ENCODE data around the gene SOX8. TPM values are rescaled to one million over a fixed set of nuclear protein-coding genes. Genes with fewer than 3 reads are reported as not detected.
"Not testable (repeated sequence)": the region's sequence is repeated elsewhere in the genome, so short reads cannot be mapped to it uniquely, and the experiment has no call there.

The SOX8 gene
- 0.10 TPM in 1 of 2 replicates, not detected in the other for total RNA-seq (2014; rRNA removed; shearing (Covaris generic))

DNA sequence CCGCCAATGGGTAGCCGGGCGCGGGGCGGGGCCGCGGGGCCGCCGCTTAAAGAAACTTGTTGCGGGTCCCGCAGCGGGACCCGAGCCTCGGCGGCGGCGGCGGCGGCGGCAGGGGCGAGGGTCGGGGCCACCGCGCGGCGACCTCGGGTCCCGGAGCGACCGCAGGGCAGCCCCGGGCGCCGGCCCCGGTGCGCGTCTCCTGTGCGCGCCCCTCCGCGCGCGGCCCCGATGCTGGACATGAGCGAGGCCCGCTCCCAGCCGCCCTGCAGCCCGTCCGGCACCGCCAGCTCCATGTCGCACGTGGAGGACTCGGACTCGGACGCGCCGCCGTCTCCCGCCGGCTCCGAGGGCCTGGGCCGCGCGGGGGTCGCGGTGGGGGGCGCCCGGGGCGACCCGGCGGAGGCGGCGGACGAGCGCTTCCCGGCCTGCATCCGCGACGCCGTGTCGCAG lies at the start of gene SOX8:
Gene SOX8 (plus strand): TSS at position 76 of the 450 bp plus-strand sequence. CDS start 153 bp downstream, at position 229.
- no peak for DNase-seq (ENCODE audit: low read depth)

DNA sequence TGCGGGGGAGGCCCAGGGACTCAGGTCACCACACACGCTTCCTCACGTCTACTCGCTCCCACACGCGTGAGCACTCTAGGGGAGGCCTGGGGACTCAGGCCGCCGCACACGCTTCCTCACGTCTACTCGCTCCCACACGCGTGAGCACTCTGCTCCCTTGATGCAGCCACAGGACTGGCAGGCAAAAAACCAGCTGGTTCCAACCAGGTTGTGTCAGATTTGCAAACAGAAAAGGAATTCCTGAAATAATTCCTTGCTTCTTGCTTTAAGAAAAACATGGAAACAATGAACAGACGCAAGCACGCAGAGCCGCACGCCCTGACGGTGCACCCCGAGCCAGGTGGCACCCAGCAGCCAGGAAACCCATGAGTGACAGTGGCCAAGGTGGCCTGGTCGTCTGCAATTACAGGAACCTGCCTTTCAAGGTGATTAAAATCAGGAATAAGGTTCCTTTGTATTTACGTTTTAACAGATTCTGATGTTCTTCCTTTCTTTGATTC lies 48.7 kb upstream of the SOX8 start:
- DNase-seq (ENCODE audit: low read depth): no peak

DNA sequence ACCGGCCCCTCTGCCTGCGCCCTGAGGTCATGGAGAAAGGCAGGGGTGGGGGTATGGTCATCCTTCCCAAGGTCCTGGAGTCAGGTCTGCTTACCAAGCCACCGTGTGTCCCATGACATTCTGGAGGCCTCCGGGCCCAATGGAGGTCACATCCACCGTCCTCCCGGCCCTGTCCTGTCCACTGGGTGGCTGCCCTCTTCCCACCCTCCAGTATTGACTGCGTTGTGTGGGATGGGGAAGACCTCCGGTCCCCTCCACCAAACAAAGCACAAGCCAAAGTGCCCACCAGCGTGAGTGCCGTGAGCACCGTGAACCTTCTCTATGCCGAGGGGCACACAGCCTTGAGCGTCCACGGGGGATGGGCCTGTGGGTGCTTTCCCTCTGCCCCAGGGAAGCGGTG lies 48.0 kb upstream of the SOX8 start:
- no peak for DNase-seq (ENCODE audit: low read depth)

DNA sequence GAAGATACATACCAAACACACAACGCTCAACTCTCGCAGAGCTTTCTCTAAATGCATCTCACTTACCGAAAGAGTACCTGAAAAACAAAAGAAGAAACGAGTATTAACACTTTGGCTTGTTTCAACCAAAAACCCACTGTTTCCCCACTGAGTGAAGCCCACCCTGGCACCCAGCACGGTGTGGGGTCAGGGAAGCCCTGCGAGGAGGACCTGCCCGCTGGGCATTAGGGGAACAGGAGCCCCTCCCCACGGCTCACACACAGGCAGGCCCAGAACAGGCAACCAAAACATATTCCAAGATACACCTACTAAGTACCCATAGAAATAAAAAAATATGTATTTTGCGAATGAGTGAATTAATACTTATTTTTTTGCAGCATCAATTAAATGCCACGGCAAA lies 47.4 kb upstream of the SOX8 start:
- no peak for DNase-seq (ENCODE audit: low read depth)

DNA sequence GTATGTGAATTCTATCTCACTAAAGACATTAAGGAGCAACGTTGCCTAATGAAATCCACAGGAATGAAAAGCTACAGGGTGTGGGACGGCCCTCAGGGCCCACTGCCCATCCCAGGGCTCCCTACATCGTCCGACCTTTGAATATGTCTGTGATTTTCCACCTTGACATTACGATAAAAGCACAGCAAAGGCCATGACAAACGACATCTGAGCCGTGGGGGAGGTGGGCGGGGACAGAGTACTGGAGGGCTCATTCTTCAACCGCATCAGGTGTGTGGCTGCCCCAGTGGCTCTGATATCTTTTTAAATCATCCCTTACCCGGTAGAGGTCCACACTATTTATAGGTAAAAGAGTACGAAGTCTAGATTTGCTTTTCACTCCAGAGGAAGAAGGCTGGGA lies 45.9 kb upstream of the SOX8 start:
- DNase-seq (ENCODE audit: low read depth): no peak

DNA sequence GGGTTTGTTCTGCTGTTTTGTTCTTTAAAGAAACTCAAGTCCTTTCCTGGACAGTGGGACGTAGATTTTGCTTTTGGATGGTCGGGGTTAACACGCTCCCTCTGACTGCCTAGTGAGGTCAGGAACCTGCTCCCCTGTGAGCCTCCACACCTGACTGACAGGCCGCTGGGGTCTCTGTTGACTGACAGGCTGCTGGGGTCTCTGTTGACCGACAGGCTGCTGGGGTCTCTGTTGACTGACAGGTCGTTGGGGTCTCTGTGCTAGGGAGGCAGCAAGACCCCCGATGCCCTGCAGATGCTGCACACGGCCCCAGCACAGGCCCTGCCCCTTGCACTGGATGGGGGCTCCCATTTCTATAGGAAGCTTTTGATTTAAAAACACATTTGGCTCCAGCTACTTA lies 44.3 kb upstream of the SOX8 start:
- DNase-seq (ENCODE audit: low read depth): no peak

DNA sequence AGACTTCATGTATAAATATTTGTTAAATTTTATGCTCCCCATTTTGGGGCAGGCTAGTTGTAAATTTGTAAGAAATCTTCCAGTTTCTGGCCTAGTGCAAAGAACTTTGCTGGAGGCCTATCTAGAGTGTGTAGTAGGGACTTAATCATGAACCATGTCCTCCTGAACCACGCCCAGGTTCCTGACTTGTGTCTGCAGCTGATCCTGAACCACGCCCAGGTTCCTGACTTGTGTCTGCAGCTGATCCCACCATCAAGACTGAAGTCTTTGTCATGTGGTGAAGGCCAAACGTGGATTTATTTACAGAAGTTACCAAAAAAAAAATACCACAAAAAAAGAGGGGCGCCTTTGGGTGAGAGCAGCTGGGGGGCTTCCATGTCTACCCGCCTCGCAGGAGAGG lies 43.8 kb upstream of the SOX8 start:
- no peak for DNase-seq (ENCODE audit: low read depth)

DNA sequence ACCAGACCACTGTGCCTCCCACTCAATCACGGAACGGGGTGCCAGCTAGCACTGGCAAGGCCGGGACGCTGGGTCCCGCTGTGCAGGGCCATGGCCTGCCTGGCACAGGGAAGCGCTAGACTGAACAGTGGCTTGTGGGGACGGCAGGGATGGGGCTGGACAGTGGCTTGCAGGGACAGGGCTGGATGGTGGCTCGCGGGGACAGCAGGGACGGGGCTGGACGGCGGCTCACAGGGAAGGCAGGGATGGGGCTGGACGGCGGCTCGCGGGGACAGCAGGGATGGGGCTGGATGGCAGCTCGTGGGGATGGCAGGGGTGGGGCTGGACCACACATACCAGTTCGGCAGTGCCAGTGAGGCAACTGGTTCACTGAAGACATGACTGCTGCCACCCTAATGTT lies 43.4 kb upstream of the SOX8 start:
- DNase-seq (ENCODE audit: low read depth): no peak

DNA sequence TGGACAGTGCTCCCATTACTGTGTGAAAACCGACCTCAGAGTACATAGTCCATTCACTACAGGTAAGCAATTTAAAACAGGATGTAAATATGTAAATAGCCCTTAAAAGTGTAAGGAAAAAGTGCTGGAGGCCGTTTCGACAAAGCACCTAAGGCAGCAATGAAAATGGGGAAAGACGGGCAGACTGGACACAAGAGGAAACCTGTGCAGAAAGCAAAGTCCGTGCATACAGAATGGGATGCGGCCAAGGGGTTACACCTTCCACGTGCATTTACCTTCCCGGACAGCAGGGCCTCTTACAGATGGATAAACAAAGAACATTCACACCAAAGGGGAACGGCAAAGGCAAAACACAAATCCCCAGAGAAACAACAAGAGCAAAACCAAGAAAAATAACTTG lies 42.8 kb upstream of the SOX8 start:
- no peak for DNase-seq (ENCODE audit: low read depth)

DNA sequence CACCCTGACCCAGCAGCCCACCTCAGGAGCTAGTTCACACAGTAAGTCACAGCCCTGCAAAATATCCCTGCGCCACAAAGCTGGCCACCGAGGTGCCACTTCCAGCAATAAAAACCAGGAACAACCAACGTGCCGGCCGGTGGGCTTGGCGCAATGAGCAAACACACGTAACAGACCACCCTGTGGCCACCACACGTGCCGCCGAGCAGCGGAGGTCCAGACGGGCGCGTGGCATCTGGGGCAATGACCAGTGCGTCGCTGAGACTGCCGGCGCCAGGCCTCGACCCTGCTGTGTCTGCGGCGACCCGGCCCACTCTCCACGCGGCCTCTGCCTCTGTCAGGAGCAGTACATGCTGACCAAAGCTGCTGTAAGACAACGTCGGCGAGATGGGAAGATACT lies 42.3 kb upstream of the SOX8 start:
- DNase-seq (ENCODE audit: low read depth): no peak

DNA sequence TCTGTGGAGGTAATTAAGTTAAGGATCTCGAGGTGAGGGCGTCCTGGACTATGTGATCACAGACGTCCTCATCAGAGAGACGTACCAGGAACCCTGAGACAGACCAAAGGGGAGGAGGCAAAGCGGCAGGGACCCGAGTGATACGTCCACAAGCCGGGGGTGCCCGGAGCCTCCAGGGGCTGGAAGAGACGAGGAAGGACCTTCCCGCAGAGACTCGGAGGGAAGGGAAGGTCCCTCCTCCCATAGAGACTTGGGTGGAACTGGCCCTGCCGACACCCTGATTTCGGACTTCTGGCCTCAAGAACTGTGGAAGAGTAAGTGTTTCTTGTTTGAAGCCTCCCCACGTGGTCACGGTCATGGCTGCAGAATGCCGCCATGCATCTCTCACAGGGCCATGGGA lies 41.6 kb upstream of the SOX8 start:
- DNase-seq (ENCODE audit: low read depth): no peak

DNA sequence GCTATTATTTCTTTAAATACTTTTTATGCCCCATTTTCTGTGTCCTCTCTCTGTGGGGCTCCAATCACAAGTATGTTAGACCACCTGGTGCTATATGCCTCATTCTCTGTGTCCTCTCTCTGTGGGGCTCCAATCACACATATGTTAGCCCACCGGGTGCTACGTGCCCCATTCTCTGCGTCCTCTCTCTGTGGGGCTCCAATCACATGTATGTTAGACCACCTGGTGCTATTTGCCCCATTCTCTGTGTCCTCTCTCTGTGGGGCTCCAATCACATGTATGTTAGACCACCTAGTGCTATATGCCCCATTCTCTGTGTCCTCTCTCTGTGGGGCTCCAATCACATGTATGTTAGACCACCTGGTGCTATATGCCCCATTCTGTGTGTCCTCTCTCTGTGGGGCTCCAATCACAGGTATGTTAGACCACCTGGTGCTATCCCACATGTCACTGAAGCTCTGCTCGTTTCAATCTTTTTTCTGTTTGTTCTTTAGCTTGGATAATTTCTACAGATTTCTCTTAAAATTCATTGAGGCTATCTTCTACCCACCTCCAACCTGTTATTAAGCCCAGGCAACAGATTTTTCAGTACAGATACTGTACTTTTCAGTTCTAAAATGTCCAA lies 39.0 kb upstream of the SOX8 start:
- no peak for DNase-seq (ENCODE audit: low read depth)

DNA sequence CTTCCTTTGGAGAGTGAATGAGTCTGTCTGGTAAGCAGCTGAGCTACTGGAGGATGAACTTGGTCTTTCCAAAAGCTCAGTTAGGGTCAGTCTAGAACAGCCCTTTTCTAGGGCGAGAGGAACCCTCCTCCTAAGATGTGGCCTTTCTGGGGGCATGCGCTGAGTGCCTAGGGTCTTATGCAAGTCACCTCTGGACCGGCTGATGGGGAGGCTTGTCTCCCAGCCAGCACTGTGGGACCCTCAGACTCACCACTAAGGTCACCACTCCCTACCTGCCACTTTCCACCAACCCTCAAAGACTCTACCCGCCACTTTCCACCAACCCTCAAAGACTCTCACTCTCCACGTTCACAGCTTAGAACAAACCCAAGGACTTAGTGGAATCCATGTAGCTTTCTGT lies 37.6 kb upstream of the SOX8 start:
- DNase-seq (ENCODE audit: low read depth): no peak

DNA sequence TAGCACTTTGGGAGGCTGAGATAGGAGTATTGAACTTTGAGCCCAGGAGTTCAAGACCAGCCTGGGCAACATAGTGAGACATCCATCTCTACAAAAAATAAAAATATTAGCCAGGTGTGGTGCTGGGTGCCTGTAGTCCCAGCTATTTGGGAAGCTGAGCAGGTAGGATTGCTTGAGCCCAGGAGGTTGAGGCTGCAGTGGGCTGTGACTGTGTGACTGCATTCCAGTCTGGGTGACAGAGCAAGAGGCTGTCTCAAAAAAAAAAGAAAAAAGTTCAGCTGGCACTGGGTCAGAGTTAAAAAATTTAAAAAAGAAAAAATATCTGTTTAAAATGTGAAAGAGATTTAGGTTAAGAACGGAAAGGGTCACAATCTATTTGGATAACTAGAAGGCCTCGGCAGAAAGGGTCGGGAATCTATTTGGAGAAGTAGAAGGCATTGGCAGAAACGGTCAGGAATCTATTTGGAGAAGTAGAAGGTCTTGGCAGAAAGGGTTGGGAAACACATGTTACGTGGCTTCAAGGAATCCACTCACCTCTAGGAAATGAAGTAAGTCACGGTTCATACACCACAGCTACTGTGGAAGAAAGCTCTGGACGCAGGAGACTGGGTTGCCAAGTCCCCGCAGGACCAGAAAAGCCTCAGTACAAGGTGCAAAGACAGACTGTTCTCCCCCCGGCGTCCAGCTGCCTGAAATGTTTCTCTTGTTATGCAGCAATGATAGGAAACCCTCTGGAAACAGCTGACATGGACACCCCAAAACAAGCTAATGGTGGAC lies 36.1 kb upstream of the SOX8 start:
- no peak for DNase-seq (ENCODE audit: low read depth)

DNA sequence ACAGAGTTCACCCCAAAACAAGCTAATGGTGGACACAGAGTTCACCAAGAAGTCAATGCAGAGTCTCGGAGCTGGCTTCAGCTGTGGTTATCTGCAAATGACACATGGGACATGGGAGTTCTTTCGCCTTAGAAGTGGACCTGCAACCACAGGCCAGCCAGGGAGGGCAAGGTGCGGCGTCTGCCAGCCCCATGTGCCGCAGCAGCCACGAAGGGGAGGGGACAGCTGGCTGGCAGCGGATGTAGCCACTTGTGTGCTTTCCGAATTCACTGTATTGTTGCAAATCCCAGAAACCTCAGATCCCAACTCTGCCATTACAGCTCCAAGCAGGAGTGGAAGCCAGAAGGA lies 35.5 kb upstream of the SOX8 start:
- no peak for DNase-seq (ENCODE audit: low read depth)

DNA sequence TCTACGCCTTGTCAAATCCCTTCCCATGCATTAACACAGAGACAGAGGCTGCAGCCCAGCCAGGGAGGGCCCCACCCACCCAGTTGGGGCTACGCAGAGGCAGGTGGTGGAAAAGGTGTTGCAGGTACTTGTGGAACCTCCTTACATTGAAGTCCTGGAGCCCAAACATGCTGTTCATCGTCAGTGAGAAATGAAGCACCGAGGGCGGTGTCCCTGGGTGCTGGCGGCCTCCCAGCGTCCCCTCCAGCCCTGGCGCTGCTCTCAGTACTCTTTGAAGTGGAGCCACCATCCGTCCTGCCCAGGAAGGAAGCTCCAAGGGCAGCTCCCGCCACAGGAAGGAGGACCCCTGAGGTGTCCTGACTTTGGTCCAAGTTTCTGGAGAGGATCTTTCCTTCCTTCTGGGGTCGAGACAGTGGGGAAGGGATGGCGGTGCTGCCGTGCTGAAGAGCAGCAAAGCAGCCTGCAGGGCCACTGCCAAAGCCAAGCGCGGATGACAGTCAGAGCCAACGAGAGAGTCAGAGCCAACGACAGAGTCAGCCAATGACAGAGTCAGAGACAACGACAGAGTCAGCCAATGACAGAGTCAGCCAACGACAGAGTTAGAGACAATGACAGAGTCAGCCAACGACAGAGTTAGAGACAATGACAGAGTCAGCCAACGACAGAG lies 34.2 kb upstream of the SOX8 start:
- no peak for DNase-seq (ENCODE audit: low read depth)

DNA sequence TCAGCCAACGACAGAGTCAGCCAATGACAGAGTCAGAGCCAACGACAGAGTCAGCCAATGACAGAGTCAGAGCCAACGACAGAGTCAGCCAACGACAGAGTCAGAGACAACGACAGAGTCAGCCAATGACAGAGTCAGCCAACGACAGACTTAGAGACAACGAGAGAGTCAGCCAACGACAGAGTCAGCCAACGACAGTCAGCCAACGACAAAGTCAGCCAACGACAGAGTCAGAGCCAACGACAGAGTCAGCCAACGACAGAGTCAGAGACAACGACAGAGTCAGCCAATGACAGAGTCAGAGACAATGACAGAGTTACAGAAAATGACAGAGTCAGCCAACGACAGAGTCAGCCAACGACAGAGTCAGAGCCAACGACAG lies 33.7 kb upstream of the SOX8 start:
- DNase-seq (ENCODE audit: low read depth): not testable (repeated sequence)

DNA sequence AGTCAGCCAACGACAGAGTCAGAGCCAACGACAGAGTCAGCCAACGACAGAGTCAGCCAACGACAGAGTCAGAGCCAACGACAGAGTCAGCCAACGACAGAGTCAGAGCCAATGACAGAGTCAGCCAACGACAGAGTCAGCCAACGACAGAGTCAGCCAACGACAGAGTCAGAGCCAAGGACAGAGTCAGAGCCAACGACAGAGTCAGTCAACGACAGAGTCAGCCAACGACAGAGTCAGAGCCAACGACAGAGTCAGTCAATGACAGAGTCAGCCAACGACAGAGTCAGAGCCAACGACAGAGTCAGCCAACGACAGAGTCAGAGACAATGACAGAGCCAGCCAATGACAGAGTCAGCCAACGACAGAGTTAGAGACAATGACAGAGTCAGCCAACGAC lies 32.8 kb upstream of the SOX8 start:
- DNase-seq (ENCODE audit: low read depth): not testable (repeated sequence)

DNA sequence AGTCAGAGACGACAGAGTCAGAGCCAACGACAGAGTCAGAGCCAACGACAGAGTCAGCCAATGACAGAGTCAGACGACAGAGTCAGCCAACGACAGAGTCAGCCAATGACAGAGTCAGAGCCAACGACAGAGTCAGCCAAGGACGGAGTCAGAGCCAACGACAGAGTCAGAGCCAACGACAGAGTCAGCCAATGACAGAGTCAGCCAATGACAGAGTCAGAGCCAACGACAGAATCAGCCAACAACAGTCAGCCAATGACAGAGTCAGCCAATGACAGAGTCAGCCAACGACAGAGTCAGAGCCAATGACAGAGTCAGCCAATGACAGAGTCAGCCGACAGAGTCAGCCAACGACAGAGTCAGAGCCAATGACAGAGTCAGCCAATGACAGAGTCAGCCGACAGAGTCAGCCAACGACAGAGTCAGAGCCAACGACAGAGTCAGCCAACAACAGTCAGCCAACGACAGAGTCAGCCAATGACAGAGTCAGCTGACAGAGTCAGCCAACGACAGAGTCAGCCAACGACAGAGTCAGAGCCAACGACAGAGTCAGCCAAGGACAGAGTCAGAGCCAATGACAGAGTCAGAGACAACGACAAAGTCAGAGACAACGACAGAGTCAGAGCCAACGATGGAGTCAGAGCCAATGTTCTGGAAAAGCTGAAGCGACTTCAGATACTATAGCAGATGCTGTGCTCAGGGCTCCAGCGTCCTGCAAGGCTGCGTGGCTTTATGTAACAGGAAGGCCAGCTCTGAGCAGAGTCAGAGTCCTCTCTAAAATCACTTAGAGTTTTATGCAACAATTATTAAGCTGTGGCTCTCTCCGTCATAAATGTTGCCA lies 30.6 kb upstream of the SOX8 start:
- not testable (repeated sequence) for DNase-seq (ENCODE audit: low read depth)

DNA sequence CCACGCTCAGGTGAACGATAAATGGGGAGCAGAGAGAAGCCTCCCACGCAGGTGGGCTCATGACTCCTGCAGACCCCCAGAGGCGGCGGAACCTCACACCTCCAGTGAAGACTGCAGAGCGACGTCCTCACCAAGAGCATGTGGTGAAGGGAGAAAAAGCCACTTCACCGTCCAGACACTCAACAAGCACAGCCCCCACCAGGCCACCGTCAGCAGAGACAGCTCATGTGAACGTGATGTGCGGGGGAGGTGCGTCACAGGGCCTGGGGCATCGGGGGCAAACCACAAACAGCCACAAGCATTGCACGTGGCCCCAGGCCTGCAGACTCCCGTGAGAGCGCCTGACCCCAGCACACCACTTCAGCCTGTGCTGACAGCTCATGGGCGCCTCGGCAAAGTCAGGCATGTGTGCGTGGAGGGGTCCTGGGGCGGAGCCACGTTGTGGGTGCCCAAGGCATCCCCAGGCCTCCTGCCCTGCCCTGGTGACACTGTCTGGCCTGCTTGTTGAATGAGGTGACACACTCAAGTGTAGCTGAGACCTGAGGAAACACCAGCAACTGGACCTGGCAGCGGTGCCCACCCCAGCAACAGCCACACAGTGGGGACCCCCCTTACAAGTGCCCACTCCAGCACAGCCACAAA lies 29.8 kb upstream of the SOX8 start:
- DNase-seq (ENCODE audit: low read depth): no peak

DNA sequence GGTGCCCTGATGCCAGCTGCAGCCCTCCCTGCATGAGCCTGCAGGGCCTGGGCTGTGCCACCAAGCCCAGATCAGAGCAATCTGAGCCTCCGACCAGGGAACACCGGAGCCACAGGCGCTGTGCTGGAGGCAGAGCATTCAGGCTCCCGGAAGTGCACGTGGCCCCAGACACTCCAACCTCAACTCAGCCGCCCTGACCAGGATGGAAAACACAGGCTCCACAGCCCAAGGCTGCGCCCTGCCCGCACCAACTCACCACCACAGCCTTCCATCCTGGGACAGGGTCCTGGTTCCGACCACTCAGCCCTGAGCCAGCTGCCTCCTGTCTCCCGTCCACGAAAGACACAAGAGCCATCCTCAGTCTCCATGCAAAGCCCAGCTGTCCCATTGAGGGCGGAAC lies 29.2 kb upstream of the SOX8 start:
- DNase-seq (ENCODE audit: low read depth): no peak
